ENCODE data around the gene CORO1C. TPM values are rescaled to one million over a fixed set of nuclear protein-coding genes. Genes with fewer than 3 reads are reported as not detected.

Gene CORO1C
- polyA plus RNA-seq, 6 donors from 2014 or later = 71.0 to 84.7 (median 73.4) TPM

GRCh38 chr12:108630481-108631207, 100.7 kb downstream of the CORO1C start:
- Mint-ChIP-seq H3K4me1 (peaks cover 50 to 83% (median 78%) of the 10 kb centered on the region in 3 donors), H3K27ac (peak overlapping the region; percentile 92 to 100 (median 100)), H3K4me3 (peak overlapping the region in 6 of 8 donors; percentile 24 to 63 (median 52)), H3K27me3 (no peaks in the 10 kb centered on the region), H3K36me3 (no peaks in the 10 kb centered on the region), H3K9me3 (peaks cover 0 to 6% (median 0%) of the 10 kb centered on the region in 7 donors)
- DNase-seq = no peak
- no peak for ATAC-seq (ENCODE audit: low read depth in 2 of 2)

DNA sequence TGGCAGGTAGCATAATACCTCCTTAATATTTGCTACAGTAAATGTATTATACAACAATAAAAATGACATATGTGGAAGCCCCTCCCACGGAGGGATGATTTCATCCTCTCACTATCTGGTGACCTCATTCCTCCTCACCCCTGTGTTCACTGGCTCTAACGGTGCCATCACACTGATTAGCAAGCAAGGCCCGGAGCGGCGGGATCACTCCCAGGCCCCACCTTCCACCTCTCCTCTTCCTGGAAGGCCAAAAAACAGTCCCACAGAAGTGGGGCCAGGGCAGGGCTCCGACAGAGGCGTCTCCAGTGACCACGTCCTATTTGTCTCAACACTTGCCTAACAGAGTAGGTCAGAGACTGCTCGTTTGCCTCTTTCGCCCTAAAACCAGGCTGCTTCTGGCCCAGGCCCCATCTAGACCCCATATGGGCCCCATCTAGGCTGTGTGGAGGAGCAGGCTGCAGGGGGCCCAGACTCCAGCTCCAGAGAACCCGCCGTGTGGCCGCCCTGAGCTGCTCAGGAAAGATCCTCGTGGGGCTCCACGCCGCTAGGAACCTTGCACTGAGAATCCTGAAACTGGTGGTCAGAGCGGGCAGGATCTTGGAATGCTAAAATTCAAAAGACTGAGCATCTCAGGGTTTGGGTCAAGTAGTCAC, 101.4 kb downstream of the CORO1C start:
- Mint-ChIP-seq H3K27ac (peak overlapping the region; percentile 73 to 99 (median 87)), H3K27me3 (no peaks in the 10 kb centered on the region), H3K9me3 (peaks cover 0 to 6% (median 0%) of the 10 kb centered on the region in 7 donors), H3K4me3 (peak overlapping the region in 5 of 8 donors; percentile 9 to 63 (median 42)), H3K36me3 (no peaks in the 10 kb centered on the region), H3K4me1 (peaks cover 57 to 83% (median 80%) of the 10 kb centered on the region in 3 donors)
- DNase-seq (no peak), ATAC-seq (ENCODE audit: low read depth in 2 of 2) (no peak)

- DNase-seq (no peak), ATAC-seq (ENCODE audit: low read depth in 2 of 2) (no peak)
- H3K27me3 Mint-ChIP-seq = no peaks in the 10 kb centered on the region
- no peaks in the 10 kb centered on the region for H3K36me3 Mint-ChIP-seq
- peak overlapping the region in 4 of 8 donors; percentile 49 to 70 (median 60) for H3K4me3 Mint-ChIP-seq
- H3K9me3 Mint-ChIP-seq = peaks cover 0 to 6% (median 0%) of the 10 kb centered on the region in 7 donors
- H3K27ac Mint-ChIP-seq = peak overlapping the region; percentile 86 to 99 (median 94)
- H3K4me1 Mint-ChIP-seq = peaks cover 54 to 81% (median 75%) of the 10 kb centered on the region in 3 donors
Observed at GRCh38 chr12:108629151-108629550, 102.2 kb downstream of the CORO1C start.

GRCh38 chr12:108627134-108627920, 104.0 kb downstream of the CORO1C start:
- no peaks in the 10 kb centered on the region for H3K27me3 Mint-ChIP-seq
- no peak for ATAC-seq (ENCODE audit: low read depth in 2 of 2)

DNA sequence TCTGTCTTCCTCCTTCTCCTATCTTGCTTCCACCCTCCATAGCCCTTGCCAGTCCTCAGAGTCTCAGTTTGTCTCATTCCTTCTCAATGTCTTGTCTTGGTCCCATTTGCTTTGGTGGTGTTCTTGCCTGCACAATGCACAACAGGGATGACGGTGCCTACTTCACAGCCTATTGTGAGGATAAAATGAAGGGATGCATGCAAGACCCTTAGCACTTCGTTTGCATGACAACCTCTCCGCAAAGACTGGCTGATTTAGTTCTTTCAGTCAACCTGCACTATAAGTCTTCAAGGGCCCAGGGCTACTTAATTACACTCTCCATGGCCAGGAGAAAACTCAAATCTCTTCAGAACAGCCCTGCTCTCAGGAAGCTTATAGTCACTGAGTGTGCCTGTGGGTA, 106.1 kb downstream of the CORO1C start:
- H3K9me3 Mint-ChIP-seq = peaks cover 0 to 2% (median 0%) of the 10 kb centered on the region in 7 donors
- peaks cover 43 to 67% (median 54%) of the 10 kb centered on the region in 3 donors for H3K4me1 Mint-ChIP-seq
- H3K4me3 Mint-ChIP-seq = peak overlapping the region in 1 of 8 donors; percentile 4
- peak overlapping the region; percentile 5 to 94 (median 72) for H3K27ac Mint-ChIP-seq
- no peaks in the 10 kb centered on the region for H3K27me3 Mint-ChIP-seq
- DNase-seq (no peak), ATAC-seq (ENCODE audit: low read depth in 2 of 2) (no peak)
- peaks cover 8 to 15% of the 10 kb centered on the region in 2 donors for H3K36me3 Mint-ChIP-seq

More at GRCh38 chr12:108627134-108627920, 104.0 kb downstream of the CORO1C start:
- Mint-ChIP-seq H3K9me3 (peaks cover 0 to 6% (median 0%) of the 10 kb centered on the region in 7 donors), H3K36me3 (peaks cover 5 to 8% of the 10 kb centered on the region in 2 donors), H3K4me3 (no peak overlapping the region), H3K27ac (peak overlapping the region in 5 of 6 donors; percentile 50 to 90 (median 59)), H3K4me1 (peaks cover 46 to 73% (median 61%) of the 10 kb centered on the region in 3 donors)
- DNase-seq = no peak

GRCh38 chr12:108623577-108623976, 107.7 kb downstream of the CORO1C start:
- Mint-ChIP-seq H3K4me1 (peaks cover 41 to 67% (median 43%) of the 10 kb centered on the region in 3 donors), H3K27ac (peak overlapping the region in 3 of 6 donors; percentile 87 to 93 (median 89))
- no peak for DNase-seq

DNA sequence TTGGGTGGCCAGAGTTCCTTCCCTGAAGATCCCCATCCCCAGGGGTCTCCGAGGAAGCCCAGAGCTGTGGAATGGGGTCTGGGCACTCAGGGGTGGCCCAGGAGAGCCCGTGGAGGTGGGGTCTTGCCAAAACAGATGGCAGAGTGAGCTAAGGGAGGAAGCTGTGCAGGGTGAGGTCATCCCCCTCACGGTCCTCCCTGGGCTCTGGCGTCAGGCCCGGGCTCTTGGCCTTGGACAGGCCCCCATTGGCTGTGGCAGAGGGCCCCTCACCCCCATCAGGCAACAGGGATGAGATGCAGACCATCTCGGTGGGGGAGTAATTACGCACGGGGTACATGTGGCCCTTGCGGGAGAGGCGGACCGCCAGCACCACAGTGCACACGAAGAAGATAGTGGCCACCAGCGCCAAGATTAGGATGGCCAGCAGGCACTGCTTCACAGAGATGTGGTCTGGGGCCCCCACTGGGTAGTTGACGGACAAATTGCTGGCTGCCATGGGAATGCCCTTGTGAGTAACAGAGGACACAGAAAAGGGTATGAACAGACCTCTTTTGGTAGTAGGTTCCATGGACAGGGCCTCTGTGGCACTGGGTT, 108.3 kb downstream of the CORO1C start:
- Mint-ChIP-seq H3K4me1 (peaks cover 42 to 67% (median 43%) of the 10 kb centered on the region in 3 donors), H3K27me3 (no peaks in the 10 kb centered on the region), H3K27ac (peak overlapping the region in 5 of 6 donors; percentile 18 to 95 (median 89)), H3K36me3 (peaks cover 8 to 22% of the 10 kb centered on the region in 2 donors), H3K4me3 (no peak overlapping the region), H3K9me3 (peaks cover 0 to 2% (median 0%) of the 10 kb centered on the region in 7 donors)
- no peak for DNase-seq
- ATAC-seq (ENCODE audit: low read depth in 2 of 2) = no peak

More at GRCh38 chr12:108623577-108623976, 107.7 kb downstream of the CORO1C start:
- Mint-ChIP-seq H3K36me3 (peaks cover 8 to 22% of the 10 kb centered on the region in 2 donors), H3K9me3 (peaks cover 0 to 2% (median 0%) of the 10 kb centered on the region in 7 donors), H3K4me3 (no peak overlapping the region), H3K27me3 (no peaks in the 10 kb centered on the region)
- no peak for ATAC-seq (ENCODE audit: low read depth in 2 of 2)

GRCh38 chr12:108622421-108622820, 108.9 kb downstream of the CORO1C start:
- Mint-ChIP-seq H3K36me3 (peaks cover 8 to 22% of the 10 kb centered on the region in 2 donors), H3K27me3 (no peaks in the 10 kb centered on the region), H3K27ac (peak overlapping the region; percentile 67 to 97 (median 92)), H3K4me3 (no peak overlapping the region), H3K4me1 (peaks cover 45 to 67% (median 48%) of the 10 kb centered on the region in 3 donors), H3K9me3 (peaks cover 0 to 2% (median 0%) of the 10 kb centered on the region in 7 donors)
- ATAC-seq (ENCODE audit: low read depth in 2 of 2) (peak; percentile 15 to 17), DNase-seq (no peak)

DNA sequence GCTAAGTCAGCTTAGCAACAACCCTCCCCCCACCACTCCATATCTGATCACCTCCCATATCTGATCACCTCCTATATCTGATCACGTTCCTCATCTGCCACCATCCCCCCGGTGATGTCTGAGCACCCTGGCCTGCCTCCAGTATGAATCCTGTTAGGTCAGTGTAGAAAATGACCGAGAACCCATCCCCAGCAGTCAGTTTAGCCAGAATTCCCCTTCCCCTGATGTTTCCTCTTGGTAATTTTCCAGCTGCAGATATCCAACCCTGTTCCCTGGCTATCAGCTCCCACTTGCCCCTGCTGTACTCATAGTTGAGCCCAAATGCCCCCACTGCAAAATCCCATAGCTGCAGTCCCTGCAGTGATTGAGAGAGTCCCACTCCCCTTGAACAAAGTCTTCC, 110.2 kb downstream of the CORO1C start:
- ATAC-seq (ENCODE audit: low read depth in 2 of 2) (no peak), DNase-seq (no peak)
- H3K4me1 Mint-ChIP-seq = peaks cover 52 to 75% (median 60%) of the 10 kb centered on the region in 3 donors
- no peak overlapping the region for H3K4me3 Mint-ChIP-seq
- H3K27me3 Mint-ChIP-seq = no peaks in the 10 kb centered on the region
- peaks cover 15 to 26% of the 10 kb centered on the region in 2 donors for H3K36me3 Mint-ChIP-seq
- peaks cover 0 to 5% (median 4%) of the 10 kb centered on the region in 7 donors for H3K9me3 Mint-ChIP-seq
- peak overlapping the region in 4 of 6 donors; percentile 52 to 93 (median 85) for H3K27ac Mint-ChIP-seq

- H3K27me3 Mint-ChIP-seq = no peaks in the 10 kb centered on the region
- DNase-seq (no peak), ATAC-seq (ENCODE audit: low read depth in 2 of 2) (no peak)
- H3K9me3 Mint-ChIP-seq = peaks cover 0 to 9% (median 5%) of the 10 kb centered on the region in 7 donors
- H3K4me1 Mint-ChIP-seq = peaks cover 48 to 83% (median 55%) of the 10 kb centered on the region in 3 donors
- peak overlapping the region in 2 of 6 donors; percentile 44 to 93 for H3K27ac Mint-ChIP-seq
- H3K36me3 Mint-ChIP-seq = peaks cover 18 to 28% of the 10 kb centered on the region in 2 donors
- peak overlapping the region in 1 of 8 donors; percentile 20 for H3K4me3 Mint-ChIP-seq
Observed at GRCh38 chr12:108620236-108620879, 111.0 kb downstream of the CORO1C start.

DNA sequence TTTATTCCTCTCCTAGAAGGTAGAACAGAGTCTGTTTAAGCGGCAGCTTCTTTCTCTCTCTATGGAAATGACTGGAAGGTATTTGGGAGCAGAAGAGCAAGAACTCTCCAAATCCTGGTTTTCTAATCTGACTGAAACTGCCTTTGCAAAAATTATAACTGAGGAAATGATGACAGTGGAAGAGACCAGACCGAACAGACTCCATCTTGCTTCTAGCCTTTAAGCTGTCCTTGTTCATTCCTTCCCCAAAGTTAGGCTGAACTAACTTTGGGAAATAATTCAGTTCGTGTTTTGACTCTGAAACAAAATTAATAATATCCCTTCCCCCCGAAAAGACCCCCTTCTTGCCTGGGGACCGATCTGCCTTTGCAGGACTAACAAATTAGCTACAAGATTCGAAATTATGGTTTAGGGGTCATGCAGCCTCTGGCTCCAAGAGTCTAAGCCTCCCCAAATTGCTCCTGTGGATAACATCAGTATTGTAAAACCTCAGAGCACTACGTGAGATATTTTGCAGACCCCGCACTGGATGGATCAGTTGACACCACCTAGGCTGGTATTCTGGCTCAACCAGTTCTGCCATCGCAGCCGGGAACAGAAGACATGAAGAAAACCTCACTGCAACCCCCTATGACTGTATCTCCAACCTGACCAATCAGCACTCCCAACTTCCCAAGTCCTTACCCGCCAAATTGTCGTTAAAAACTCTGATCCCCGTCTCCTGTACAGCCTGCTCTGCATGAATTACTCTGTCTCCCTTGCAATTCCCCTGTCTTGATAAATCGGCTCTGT, 111.8 kb downstream of the CORO1C start:
- Mint-ChIP-seq H3K4me1 (peaks cover 46 to 79% (median 49%) of the 10 kb centered on the region in 3 donors), H3K9me3 (peaks cover 0 to 9% (median 5%) of the 10 kb centered on the region in 7 donors), H3K4me3 (peak overlapping the region in 2 of 8 donors; percentile 25 to 39), H3K27ac (peak overlapping the region in 3 of 6 donors; percentile 47 to 98 (median 93)), H3K36me3 (peaks cover 18 to 28% of the 10 kb centered on the region in 2 donors), H3K27me3 (no peaks in the 10 kb centered on the region)
- ATAC-seq (ENCODE audit: low read depth in 2 of 2) (no peak), DNase-seq (no peak)

Measured in naive B cell (primary cell).